H1 (cell line): ENCODE measurements around the gene SDSL. TPM values are rescaled to one million over a fixed set of nuclear protein-coding genes. Genes with fewer than 3 reads are reported as not detected.

Source experiments
- CHD1 ChIP-seq: IDR thresholded peaks from 2 replicates; pipeline ENCODE4 v1.6.1; 2012; ENCODE audit warnings: low read depth, low read length, improper control_type of control experiment
- CREB1 ChIP-seq: IDR thresholded peaks from 2 replicates; pipeline ENCODE4 v1.6.1; 2012; ENCODE audit warnings: inconsistent platforms
- CTBP2 ChIP-seq: IDR thresholded peaks from 2 replicates; pipeline ENCODE4 v1.7.0; 2011; ENCODE audit warnings: borderline replicate concordance, mild to moderate bottlenecking, moderate library complexity, mixed read lengths, low read length; ENCODE audit not compliant: insufficient read depth, insufficient read length
- FOSL1 ChIP-seq: IDR thresholded peaks from 2 replicates; pipeline ENCODE4 v1.6.1; 2011; ENCODE audit warnings: mild to moderate bottlenecking, low read depth, low read length, moderate library complexity; ENCODE audit not compliant: insufficient read depth
- KDM5A ChIP-seq: fragments of 200-600 bp; IDR thresholded peaks from 2 replicates; pipeline ENCODE4 v1.7.1; 2012; ENCODE audit warnings: mild to moderate bottlenecking, low read length, inconsistent platforms, mixed read lengths
- MAFK ChIP-seq: IDR thresholded peaks from 2 replicates; pipeline ENCODE4 v1.6.1; 2012; ENCODE audit warnings: low read depth, mild to moderate bottlenecking, improper control_type of control experiment, low read length
- RBBP5 ChIP-seq: IDR thresholded peaks from 2 replicates; pipeline ENCODE4 v1.7.1; 2012; ENCODE audit warnings: low read depth, mild to moderate bottlenecking, inconsistent platforms, low read length, moderate library complexity, borderline replicate concordance
- polyA plus RNA-seq, 7 experiments: library from polyadenylated mRNA; depleted of rRNA in 3 of 7; stranded (reverse) in 5 of 7; unstranded in 2 of 7; fragments of >200 nt in 5 of 7; fragments of 200-250 nt in 2 of 7; gene quantifications; 1 replicate in 5 of 7; 2 replicates in 1 of 7; 4 replicates in 1 of 7; pipeline versions ENCODE4 v1.2.1 to v1.2.3, GENCODE V29; 2011 to 2013; ENCODE audit warnings: missing spikeins in 2 of 7, mixed read lengths in 2 of 7
- total RNA-seq: library from RNA; stranded (reverse); fragmentation: NEBNext Ultra II Directional; extraction: Animal tissue kit (Norgen Biotek cat#: 25700); gene quantifications from 2 replicates; pipeline ENCODE4 v1.2.1, GENCODE V29; 2021
- TF ChIP-seq, protein P1 (sequence below): fragments of 300-600 bp; sonication (generic); IDR thresholded peaks from 2 replicates; pipeline ENCODE4 v1.7.1; 2012; ENCODE audit warnings: low read length, moderate library complexity, mild to moderate bottlenecking, inconsistent platforms; ENCODE audit not compliant: insufficient replicate concordance
- TF ChIP-seq, protein P2 (sequence below): IDR thresholded peaks from 2 replicates; pipeline ENCODE4 v1.6.1; 2011; ENCODE audit warnings: low read depth, mild to moderate bottlenecking, low read length; ENCODE audit not compliant: insufficient read depth

The SDSL gene
- total and polyA plus RNA-seq, 2 of the 8 experiments (the other 6 are each of a cell fraction or from before 2014, with no cell fraction given): 0.69 to 1.3 TPM

DNA sequence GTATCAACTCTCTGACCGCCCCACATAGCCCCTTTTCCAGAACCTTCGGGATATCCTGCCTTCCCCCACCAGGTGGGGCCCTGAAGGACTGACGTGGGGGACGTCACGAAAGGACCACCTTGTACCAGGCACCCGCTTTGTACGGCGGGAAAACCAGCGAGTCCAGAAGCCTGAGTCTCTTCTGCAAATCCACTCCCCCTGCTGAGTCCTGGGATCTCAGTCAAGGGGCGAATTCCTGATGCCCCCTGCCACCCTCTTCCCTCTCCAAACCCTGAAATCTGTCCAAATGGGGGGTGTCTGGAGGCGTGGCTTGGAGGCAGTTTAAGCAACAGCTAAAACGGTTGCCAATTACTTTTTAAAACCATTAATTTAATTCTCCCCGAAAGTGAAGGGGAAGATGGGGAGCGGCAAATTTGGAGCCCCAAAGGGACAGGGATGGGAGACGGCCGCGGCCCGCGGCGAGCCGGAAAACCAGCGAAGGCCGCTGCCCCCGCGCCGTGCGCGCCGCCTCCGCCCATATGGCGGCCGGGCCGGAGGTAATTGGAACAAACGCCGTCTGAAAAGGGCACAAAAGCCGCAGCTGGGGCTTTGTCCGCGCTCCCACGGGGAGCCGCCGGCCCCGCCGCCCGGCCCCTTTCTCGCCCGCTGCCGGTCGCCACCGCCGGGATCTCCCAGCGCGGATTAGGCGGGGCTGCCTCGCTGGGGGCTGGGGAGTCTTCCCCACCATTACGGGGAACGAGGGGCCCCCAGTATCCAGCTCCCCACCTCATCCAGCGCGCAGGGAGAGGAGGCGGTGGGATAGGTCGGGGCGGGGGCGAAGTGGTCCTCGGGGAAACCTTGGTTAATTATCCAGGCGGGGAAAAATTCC is 42.9 kb downstream of the SDSL start (continued):
- TF ChIP-seq, protein P1, sequence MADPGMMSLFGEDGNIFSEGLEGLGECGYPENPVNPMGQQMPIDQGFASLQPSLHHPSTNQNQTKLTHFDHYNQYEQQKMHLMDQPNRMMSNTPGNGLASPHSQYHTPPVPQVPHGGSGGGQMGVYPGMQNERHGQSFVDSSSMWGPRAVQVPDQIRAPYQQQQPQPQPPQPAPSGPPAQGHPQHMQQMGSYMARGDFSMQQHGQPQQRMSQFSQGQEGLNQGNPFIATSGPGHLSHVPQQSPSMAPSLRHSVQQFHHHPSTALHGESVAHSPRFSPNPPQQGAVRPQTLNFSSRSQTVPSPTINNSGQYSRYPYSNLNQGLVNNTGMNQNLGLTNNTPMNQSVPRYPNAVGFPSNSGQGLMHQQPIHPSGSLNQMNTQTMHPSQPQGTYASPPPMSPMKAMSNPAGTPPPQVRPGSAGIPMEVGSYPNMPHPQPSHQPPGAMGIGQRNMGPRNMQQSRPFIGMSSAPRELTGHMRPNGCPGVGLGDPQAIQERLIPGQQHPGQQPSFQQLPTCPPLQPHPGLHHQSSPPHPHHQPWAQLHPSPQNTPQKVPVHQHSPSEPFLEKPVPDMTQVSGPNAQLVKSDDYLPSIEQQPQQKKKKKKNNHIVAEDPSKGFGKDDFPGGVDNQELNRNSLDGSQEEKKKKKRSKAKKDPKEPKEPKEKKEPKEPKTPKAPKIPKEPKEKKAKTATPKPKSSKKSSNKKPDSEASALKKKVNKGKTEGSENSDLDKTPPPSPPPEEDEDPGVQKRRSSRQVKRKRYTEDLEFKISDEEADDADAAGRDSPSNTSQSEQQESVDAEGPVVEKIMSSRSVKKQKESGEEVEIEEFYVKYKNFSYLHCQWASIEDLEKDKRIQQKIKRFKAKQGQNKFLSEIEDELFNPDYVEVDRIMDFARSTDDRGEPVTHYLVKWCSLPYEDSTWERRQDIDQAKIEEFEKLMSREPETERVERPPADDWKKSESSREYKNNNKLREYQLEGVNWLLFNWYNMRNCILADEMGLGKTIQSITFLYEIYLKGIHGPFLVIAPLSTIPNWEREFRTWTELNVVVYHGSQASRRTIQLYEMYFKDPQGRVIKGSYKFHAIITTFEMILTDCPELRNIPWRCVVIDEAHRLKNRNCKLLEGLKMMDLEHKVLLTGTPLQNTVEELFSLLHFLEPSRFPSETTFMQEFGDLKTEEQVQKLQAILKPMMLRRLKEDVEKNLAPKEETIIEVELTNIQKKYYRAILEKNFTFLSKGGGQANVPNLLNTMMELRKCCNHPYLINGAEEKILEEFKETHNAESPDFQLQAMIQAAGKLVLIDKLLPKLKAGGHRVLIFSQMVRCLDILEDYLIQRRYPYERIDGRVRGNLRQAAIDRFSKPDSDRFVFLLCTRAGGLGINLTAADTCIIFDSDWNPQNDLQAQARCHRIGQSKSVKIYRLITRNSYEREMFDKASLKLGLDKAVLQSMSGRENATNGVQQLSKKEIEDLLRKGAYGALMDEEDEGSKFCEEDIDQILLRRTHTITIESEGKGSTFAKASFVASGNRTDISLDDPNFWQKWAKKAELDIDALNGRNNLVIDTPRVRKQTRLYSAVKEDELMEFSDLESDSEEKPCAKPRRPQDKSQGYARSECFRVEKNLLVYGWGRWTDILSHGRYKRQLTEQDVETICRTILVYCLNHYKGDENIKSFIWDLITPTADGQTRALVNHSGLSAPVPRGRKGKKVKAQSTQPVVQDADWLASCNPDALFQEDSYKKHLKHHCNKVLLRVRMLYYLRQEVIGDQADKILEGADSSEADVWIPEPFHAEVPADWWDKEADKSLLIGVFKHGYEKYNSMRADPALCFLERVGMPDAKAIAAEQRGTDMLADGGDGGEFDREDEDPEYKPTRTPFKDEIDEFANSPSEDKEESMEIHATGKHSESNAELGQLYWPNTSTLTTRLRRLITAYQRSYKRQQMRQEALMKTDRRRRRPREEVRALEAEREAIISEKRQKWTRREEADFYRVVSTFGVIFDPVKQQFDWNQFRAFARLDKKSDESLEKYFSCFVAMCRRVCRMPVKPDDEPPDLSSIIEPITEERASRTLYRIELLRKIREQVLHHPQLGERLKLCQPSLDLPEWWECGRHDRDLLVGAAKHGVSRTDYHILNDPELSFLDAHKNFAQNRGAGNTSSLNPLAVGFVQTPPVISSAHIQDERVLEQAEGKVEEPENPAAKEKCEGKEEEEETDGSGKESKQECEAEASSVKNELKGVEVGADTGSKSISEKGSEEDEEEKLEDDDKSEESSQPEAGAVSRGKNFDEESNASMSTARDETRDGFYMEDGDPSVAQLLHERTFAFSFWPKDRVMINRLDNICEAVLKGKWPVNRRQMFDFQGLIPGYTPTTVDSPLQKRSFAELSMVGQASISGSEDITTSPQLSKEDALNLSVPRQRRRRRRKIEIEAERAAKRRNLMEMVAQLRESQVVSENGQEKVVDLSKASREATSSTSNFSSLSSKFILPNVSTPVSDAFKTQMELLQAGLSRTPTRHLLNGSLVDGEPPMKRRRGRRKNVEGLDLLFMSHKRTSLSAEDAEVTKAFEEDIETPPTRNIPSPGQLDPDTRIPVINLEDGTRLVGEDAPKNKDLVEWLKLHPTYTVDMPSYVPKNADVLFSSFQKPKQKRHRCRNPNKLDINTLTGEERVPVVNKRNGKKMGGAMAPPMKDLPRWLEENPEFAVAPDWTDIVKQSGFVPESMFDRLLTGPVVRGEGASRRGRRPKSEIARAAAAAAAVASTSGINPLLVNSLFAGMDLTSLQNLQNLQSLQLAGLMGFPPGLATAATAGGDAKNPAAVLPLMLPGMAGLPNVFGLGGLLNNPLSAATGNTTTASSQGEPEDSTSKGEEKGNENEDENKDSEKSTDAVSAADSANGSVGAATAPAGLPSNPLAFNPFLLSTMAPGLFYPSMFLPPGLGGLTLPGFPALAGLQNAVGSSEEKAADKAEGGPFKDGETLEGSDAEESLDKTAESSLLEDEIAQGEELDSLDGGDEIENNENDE: no peak
- no peak for TF ChIP-seq CHD1
- no peak for TF ChIP-seq KDM5A
- TF ChIP-seq CTBP2: no peak
- no peak for TF ChIP-seq FOSL1
- TF ChIP-seq, protein P2, sequence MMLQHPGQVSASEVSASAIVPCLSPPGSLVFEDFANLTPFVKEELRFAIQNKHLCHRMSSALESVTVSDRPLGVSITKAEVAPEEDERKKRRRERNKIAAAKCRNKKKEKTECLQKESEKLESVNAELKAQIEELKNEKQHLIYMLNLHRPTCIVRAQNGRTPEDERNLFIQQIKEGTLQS: no peak
- TF ChIP-seq MAFK: no peak
- TF ChIP-seq RBBP5: no peak
- TF ChIP-seq CREB1: peak; percentile 18; the same call in 1 of the 2 replicates
